Measurements from ENCODE around the gene ITIH5.

GRCh38 chr10:7545792-7546191, 121.0 kb downstream of the ITIH5 start:
- TF ChIP-seq CTCF (IDR thresholded peaks at IDR 0.05) (no peak), EZH2 (IDR thresholded peaks at IDR 0.05; ENCODE audit: borderline replicate concordance, insufficient read depth, low read depth, low read length, poor library complexity, severe bottlenecking) (no peak)
